SK-N-SH (cell line): ENCODE data around the gene SHE. TPM values are rescaled to one million over a fixed set of nuclear protein-coding genes. Genes with fewer than 3 reads are reported as not detected.

Source experiments
- CTCF ChIA-PET: fragments of 300-600, 350-600 bp; formaldehyde crosslinking; extraction: SDS; loops from one replicate; lab custom pipeline; 2021; lab: Yijun Ruan, JAX
- POLR2A ChIA-PET: fragments of 350-600 bp; sonication (Branson Sonifier 250); formaldehyde crosslinking; extraction: SDS; loops from one replicate; lab custom pipeline; 2020; ENCODE audit warnings: antibody characterized with exemption, inconsistent platforms; lab: Yijun Ruan, JAX
- DNase-seq: peaks from one replicate; pipeline ENCODE4 v3.0.0; 2012
- H2AFZ ChIP-seq: fragments of 200-600 bp; sonication (generic); 2 replicates; pipeline ENCODE4 v1.8.1; 2016; ENCODE audit warnings: antibody characterized with exemption, mild to moderate bottlenecking, low read depth
- H3F3A ChIP-seq: fragments of 200-600 bp; sonication (generic); replicated peaks from 2 replicates; pipeline ENCODE3; 2016; ENCODE audit warnings: antibody characterized with exemption, mild to moderate bottlenecking; ENCODE audit not compliant: insufficient read depth
- H3K27ac ChIP-seq, 2 experiments: fragments of 200-500 bp in 1 of 2; fragments of 200-600 bp in 1 of 2; sonication (Bioruptor generic) in 1 of 2; sonication (generic), shearing (Covaris generic) in 1 of 2; 2 replicates each; pipeline versions ENCODE4 v1.5.1 to v1.6.1; 2014 to 2016; ENCODE audit warnings: low read depth in 2 of 2, inconsistent platforms in 1 of 2, low read length in 1 of 2, mild to moderate bottlenecking in 1 of 2, mixed read lengths in 1 of 2
- H3K27me3 ChIP-seq: fragments of 200-600 bp; sonication (generic), shearing (Covaris generic); 2 replicates; pipeline ENCODE4 v1.6.1; 2016; ENCODE audit warnings: mixed run types; ENCODE audit not compliant: insufficient read depth
- H3K36me3 ChIP-seq, 2 experiments: fragments of 200-500 bp in 1 of 2; fragments of 200-600 bp in 1 of 2; sonication (Bioruptor generic) in 1 of 2; sonication (generic) in 1 of 2; replicated peaks in 1 of 2; 2 replicates each; pipeline versions ENCODE3 to v1.5.1; 2014 to 2016; ENCODE audit warnings: low read length in 1 of 2, mild to moderate bottlenecking in 1 of 2; ENCODE audit not compliant: insufficient read depth in 2 of 2, control insufficient read depth in 1 of 2
- H3K4me1 ChIP-seq, 2 experiments: fragments of 200-500 bp in 1 of 2; fragments of 200-600 bp in 1 of 2; sonication (Bioruptor generic) in 1 of 2; sonication (generic), shearing (Covaris generic) in 1 of 2; 2 replicates each; pipeline versions ENCODE4 v1.5.1 to v1.6.1; 2014 to 2016; ENCODE audit warnings: low read depth in 1 of 2, low read length in 1 of 2, mixed run types in 1 of 2; ENCODE audit not compliant: insufficient read depth in 2 of 2, control insufficient read depth in 1 of 2
- H3K4me2 ChIP-seq: fragments of 200-600 bp; sonication (generic), shearing (Covaris generic); 2 replicates; pipeline ENCODE4 v1.6.1; 2017; ENCODE audit warnings: mixed run types
- H3K4me3 ChIP-seq, 2 experiments: fragments of 200-500 bp in 1 of 2; fragments of 200-600 bp in 1 of 2; sonication (Bioruptor generic) in 1 of 2; sonication (generic), shearing (Covaris generic) in 1 of 2; 2 replicates each; pipeline versions ENCODE4 v1.5.1 to v1.8.1; 2014 to 2016; ENCODE audit warnings: low read depth in 2 of 2, inconsistent platforms in 1 of 2, low read length in 1 of 2, mild to moderate bottlenecking in 1 of 2, mixed read lengths in 1 of 2, moderate library complexity in 1 of 2
- H3K79me2 ChIP-seq: fragments of 200-600 bp; sonication (generic); 2 replicates; pipeline ENCODE4 v1.8.1; 2017; ENCODE audit warnings: mild to moderate bottlenecking; ENCODE audit not compliant: insufficient read depth
- H3K9ac ChIP-seq: fragments of 200-600 bp; sonication (generic); 2 replicates; pipeline ENCODE4 v1.6.1; 2017; ENCODE audit warnings: mixed run types
- H3K9me2 ChIP-seq: fragments of 200-600 bp; sonication (generic); 2 replicates; pipeline ENCODE4 v1.6.1; 2017; ENCODE audit warnings: mixed run types
- H3K9me3 ChIP-seq: fragments of 200-600 bp; sonication (generic); 2 replicates; pipeline ENCODE4 v1.6.1; 2017; ENCODE audit warnings: mixed run types, mild to moderate bottlenecking, moderate library complexity
- H4K20me1 ChIP-seq: fragments of 200-600 bp; sonication (generic); 2 replicates; pipeline ENCODE4 v1.6.1; 2017; ENCODE audit warnings: mild to moderate bottlenecking, mixed run types; ENCODE audit not compliant: insufficient read depth
- CHD2 ChIP-seq: fragments of 150-350 bp; IDR thresholded peaks from 2 replicates; pipeline ENCODE4 v1.6.1; 2018; ENCODE audit warnings: low read length; ENCODE audit not compliant: partially characterized antibody
- FOSL2 ChIP-seq: IDR thresholded peaks from 2 replicates; pipeline ENCODE4 v1.4.0; 2012; ENCODE audit warnings: low read depth, mild to moderate bottlenecking, moderate library complexity, borderline replicate concordance
- FOXJ3 ChIP-seq: sonication (generic); formaldehyde crosslinking; IDR thresholded peaks from 2 replicates; pipeline ENCODE4 v1.5.1; 2020; ENCODE audit warnings: mild to moderate bottlenecking, missing genetic modification reagents
- GABPA ChIP-seq: IDR thresholded peaks from 2 replicates; pipeline ENCODE4 v1.4.0; 2012; ENCODE audit warnings: low read depth, mild to moderate bottlenecking
- MXI1 ChIP-seq: IDR thresholded peaks from 2 replicates; pipeline ENCODE4 v1.6.1; 2012; ENCODE audit warnings: mild to moderate bottlenecking, low read depth, low read length, improper control_type of control experiment
- RAD21 ChIP-seq: IDR thresholded peaks from 2 replicates; pipeline ENCODE4 v1.6.1; 2012; ENCODE audit warnings: mild to moderate bottlenecking, low read length
- RFX5 ChIP-seq: IDR thresholded peaks from 2 replicates; pipeline ENCODE4 v1.6.1; 2012; ENCODE audit warnings: mild to moderate bottlenecking, improper control_type of control experiment, low read length
- SMC3 ChIP-seq: IDR thresholded peaks from 2 replicates; pipeline ENCODE4 v1.6.1; 2012; ENCODE audit warnings: low read depth, low read length, improper control_type of control experiment
- TAF1 ChIP-seq: IDR thresholded peaks from 2 replicates; pipeline ENCODE4 v1.6.1; 2012; ENCODE audit warnings: low read depth, mild to moderate bottlenecking, low read length, moderate library complexity, borderline replicate concordance
- TCF12 ChIP-seq: IDR thresholded peaks from 2 replicates; pipeline ENCODE4 v1.4.0; 2012
- WGBS: methylation state at CpG from one replicate; pipeline ENCODE4 v1.1.6; 2017; ENCODE audit warnings: low lambda C conversion rate; 5-methylcytosine and 5-hydroxymethylcytosine counted together
- polyA plus RNA-seq, 3 experiments: library from polyadenylated mRNA; depleted of rRNA; stranded (reverse); fragments of >200 nt; gene quantifications; 2 replicates each; pipeline ENCODE4 v1.2.3, GENCODE V29; 2012
- TF ChIP-seq, protein P1 (sequence below): IDR thresholded peaks from 2 replicates; pipeline ENCODE4 v1.4.0; 2012; ENCODE audit warnings: low read depth, borderline replicate concordance
- TF ChIP-seq, protein P2 (sequence below): IDR thresholded peaks from 2 replicates; pipeline ENCODE4 v1.4.0; 2012; ENCODE audit warnings: low read depth, borderline replicate concordance
- TF ChIP-seq, protein P3 (sequence below): IDR thresholded peaks from 2 replicates; pipeline ENCODE4 v1.4.0; 2012; ENCODE audit warnings: low read depth
- TF ChIP-seq, protein P4 (sequence below): fragments of 200-600 bp; sonication (generic); IDR thresholded peaks from 2 replicates; pipeline ENCODE4 v1.6.1; 2017; ENCODE audit warnings: antibody characterized with exemption, mild to moderate bottlenecking, moderate library complexity

SHE gene
- polyA plus RNA-seq, 1 of the 3 experiments (the other 2 are of a cell fraction): not detected

DNA sequence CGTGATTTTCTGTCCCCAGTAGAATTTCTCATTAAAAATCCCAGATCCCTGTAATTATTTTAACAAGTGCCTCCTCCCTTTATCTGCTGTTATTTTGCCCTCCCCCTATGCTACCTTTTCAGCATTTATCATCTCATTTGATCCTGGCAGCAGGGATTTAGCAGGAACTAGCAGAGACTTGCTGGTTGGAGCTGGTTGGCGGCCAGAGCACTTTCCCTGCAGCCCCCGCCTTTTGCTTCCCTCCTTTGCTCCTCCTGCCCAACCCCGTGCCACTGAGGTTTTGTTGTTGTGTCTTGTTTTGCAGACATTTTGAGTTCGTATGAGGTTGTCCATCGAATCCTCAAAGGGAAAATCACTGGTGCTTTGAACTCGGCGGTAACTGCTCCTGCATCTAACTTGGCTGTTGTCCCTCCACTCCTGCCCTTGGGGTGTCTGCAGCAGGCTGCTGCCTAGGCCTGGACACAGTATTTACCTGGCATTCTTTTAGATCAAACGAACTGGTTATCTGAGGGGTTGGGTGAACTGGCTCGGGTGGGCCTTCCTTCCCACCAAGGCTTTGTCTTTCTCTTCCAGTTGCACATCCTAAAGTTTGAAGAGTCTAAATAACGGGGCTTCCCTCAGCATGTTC is 45.0 kb upstream of the SHE start:
- no peaks in the 10 kb centered on the region for H3K9me3 ChIP-seq
- peak overlapping the region in 1 of 2 experiments; percentile 78; a peak in 2 of 4 replicates for H3K27ac ChIP-seq
- H3K36me3 ChIP-seq: peaks cover 6 to 39% of the 10 kb centered on the region in 2 experiments
- no peaks in the 10 kb centered on the region for H3K79me2 ChIP-seq
- H3F3A ChIP-seq: peaks cover 18% of the 10 kb centered on the region
- H3K4me3 ChIP-seq: no peak overlapping the region
- 67% methylated on average over 10 of the region's 11 CpGs for WGBS
- CTCF ChIA-PET: interaction anchor here (0.6 to 7.4 kb wide), 42 partner anchors 8 to 624 kb away, joined by 3 to 187 read pairs (median 4); partner anchors contain the start of genes CHRNB2 and IL6R
- H3K27me3 ChIP-seq: no peaks in the 10 kb centered on the region
- no peaks in the 10 kb centered on the region for H4K20me1 ChIP-seq
- POLR2A ChIA-PET: interaction anchor here (1.0 to 1.3 kb wide), 2 partner anchors 8 to 68 kb away, joined by 3 to 4 read pairs; no protein-coding TSS in a partner anchor
- no peaks in the 10 kb centered on the region for H3K9me2 ChIP-seq
- no peak overlapping the region for H3K4me2 ChIP-seq
- no peak overlapping the region for H2AFZ ChIP-seq
- H3K9ac ChIP-seq: no peak overlapping the region
- TF ChIP-seq RAD21: no peak
- TF ChIP-seq FOSL2: no peak
- no peak for TF ChIP-seq CHD2
- no peak for TF ChIP-seq GABPA
- no peak for TF ChIP-seq RFX5
- TF ChIP-seq TAF1: no peak
- TF ChIP-seq, protein P1, sequence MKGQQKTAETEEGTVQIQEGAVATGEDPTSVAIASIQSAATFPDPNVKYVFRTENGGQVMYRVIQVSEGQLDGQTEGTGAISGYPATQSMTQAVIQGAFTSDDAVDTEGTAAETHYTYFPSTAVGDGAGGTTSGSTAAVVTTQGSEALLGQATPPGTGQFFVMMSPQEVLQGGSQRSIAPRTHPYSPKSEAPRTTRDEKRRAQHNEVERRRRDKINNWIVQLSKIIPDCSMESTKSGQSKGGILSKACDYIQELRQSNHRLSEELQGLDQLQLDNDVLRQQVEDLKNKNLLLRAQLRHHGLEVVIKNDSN: no peak
- TF ChIP-seq FOXJ3: no peak
- TF ChIP-seq TCF12: no peak
- TF ChIP-seq, protein P2, sequence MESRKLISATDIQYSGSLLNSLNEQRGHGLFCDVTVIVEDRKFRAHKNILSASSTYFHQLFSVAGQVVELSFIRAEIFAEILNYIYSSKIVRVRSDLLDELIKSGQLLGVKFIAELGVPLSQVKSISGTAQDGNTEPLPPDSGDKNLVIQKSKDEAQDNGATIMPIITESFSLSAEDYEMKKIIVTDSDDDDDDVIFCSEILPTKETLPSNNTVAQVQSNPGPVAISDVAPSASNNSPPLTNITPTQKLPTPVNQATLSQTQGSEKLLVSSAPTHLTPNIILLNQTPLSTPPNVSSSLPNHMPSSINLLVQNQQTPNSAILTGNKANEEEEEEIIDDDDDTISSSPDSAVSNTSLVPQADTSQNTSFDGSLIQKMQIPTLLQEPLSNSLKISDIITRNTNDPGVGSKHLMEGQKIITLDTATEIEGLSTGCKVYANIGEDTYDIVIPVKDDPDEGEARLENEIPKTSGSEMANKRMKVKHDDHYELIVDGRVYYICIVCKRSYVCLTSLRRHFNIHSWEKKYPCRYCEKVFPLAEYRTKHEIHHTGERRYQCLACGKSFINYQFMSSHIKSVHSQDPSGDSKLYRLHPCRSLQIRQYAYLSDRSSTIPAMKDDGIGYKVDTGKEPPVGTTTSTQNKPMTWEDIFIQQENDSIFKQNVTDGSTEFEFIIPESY: no peak
- no peak for TF ChIP-seq MXI1
- TF ChIP-seq, protein P3, sequence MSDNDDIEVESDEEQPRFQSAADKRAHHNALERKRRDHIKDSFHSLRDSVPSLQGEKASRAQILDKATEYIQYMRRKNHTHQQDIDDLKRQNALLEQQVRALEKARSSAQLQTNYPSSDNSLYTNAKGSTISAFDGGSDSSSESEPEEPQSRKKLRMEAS: no peak
- DNase-seq: no peak
- H3K4me1 ChIP-seq: peaks cover 0 to 22% of the 10 kb centered on the region in 2 experiments; a peak in 1 of 4 replicates

DNA sequence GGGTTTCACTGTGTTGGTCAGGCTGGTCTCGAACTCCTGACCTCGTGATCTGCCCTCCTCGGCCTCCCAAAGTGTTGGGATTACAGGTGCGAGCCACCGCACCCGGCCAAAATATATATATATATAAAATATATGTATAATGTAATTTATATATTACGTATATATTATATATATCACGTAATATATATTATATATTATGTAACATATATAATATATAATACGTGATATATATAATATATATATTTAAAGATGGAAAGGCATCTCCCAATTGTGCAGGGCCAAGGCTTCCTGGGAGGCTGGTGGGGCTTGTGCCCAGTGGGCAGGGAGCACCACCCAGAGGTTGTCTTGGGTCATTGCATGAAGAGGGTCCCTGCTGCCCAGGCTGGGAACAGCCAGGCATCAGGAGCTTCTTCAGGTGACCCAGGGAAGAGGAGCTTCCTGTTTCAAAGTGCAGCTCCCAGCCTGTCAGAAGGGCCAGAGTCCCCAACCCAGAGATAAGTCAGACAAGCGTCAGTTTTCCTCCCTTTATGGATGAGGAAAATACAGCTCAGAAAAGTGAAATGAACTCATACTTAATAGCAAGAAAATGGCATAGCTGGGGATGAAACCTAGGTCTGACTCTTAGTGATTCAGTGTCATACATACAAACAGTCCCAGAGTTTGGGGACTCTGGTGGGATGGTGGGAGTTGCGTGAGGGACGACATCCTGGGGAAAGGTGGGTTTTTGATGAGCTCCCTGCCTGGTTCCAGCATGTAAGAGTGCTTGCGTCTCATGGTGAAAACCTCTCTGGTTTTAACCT is 44.3 kb upstream of the SHE start:
- Histone ChIP-seq H3K27me3 (peaks cover 2% of the 10 kb centered on the region; the same call in 1 of the 2 replicates), H3K9me3 (no peaks in the 10 kb centered on the region), H3K9ac (no peak overlapping the region), H3F3A (peaks cover 15% of the 10 kb centered on the region), H3K36me3 (peaks cover 1 to 31% of the 10 kb centered on the region in 2 experiments), H3K27ac (peak overlapping the region in 1 of 2 experiments; percentile 78; a peak in 2 of 4 replicates), H3K4me1 (peaks cover 0 to 22% of the 10 kb centered on the region in 2 experiments; a peak in 1 of 4 replicates), H2AFZ (no peak overlapping the region), H3K4me3 (no peak overlapping the region; a peak in 1 of 4 replicates), H3K9me2 (no peaks in the 10 kb centered on the region), H3K79me2 (no peaks in the 10 kb centered on the region), H4K20me1 (no peaks in the 10 kb centered on the region), H3K4me2 (no peak overlapping the region)
- WGBS: 65% methylated on average over 13 of the region's 13 CpGs
- ChIA-PET POLR2A (interaction anchor here (1.0 to 1.3 kb wide), 2 partner anchors 9 to 67 kb away, joined by 3 to 4 read pairs; no protein-coding TSS in a partner anchor), CTCF (interaction anchor here (0.6 to 7.4 kb wide), 43 partner anchors 9 to 623 kb away, joined by 3 to 187 read pairs (median 4); partner anchors contain the start of genes CHRNB2 and IL6R)
- TF ChIP-seq, protein P1: no peak
- TF ChIP-seq, protein P4, sequence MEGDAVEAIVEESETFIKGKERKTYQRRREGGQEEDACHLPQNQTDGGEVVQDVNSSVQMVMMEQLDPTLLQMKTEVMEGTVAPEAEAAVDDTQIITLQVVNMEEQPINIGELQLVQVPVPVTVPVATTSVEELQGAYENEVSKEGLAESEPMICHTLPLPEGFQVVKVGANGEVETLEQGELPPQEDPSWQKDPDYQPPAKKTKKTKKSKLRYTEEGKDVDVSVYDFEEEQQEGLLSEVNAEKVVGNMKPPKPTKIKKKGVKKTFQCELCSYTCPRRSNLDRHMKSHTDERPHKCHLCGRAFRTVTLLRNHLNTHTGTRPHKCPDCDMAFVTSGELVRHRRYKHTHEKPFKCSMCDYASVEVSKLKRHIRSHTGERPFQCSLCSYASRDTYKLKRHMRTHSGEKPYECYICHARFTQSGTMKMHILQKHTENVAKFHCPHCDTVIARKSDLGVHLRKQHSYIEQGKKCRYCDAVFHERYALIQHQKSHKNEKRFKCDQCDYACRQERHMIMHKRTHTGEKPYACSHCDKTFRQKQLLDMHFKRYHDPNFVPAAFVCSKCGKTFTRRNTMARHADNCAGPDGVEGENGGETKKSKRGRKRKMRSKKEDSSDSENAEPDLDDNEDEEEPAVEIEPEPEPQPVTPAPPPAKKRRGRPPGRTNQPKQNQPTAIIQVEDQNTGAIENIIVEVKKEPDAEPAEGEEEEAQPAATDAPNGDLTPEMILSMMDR: peak; percentile 69
- TF ChIP-seq RAD21 (peak; percentile 89), SMC3 (peak; percentile 89)
- peak; percentile 88 for DNase-seq
